Left kidney (tissue), 2 donors: ENCODE measurements around the gene SLC29A3. TPM values are rescaled to one million over a fixed set of nuclear protein-coding genes. Genes with fewer than 3 reads are reported as not detected.
A peak's percentile ranks its signal among the peaks of the same experiment; 100 is the strongest.

Experiments used
- DNase-seq: peaks from one replicate; pipeline ENCODE4 v3.0.0-alpha.2; 2013
- polyA plus RNA-seq: library from polyadenylated mRNA; unstranded; fragments of 120-200 nt; gene quantifications from one replicate; pipeline ENCODE4 v1.2.1, GENCODE V29; 2013; ENCODE audit not compliant: insufficient read length

SLC29A3 gene
- polyA plus RNA-seq, 1 donor = 7.0 TPM

- DNase-seq = no peak
Measured at GRCh38 chr10:71319800-71320392, 837 bp downstream of the SLC29A3 start.

- DNase-seq = no peak
Measured at GRCh38 chr10:71320592-71320991, 1.5 kb downstream of the SLC29A3 start.

- no peak for DNase-seq
Measured at GRCh38 chr10:71321386-71321785, 2.3 kb downstream of the SLC29A3 start.

- DNase-seq = no peak
Measured at GRCh38 chr10:71323407-71323806, 4.3 kb downstream of the SLC29A3 start.

GRCh38 chr10:71324743-71325142 lies 5.7 kb downstream of the SLC29A3 start:
- no peak for DNase-seq

GRCh38 chr10:71325267-71325666 lies 6.2 kb downstream of the SLC29A3 start:
- no peak for DNase-seq

GRCh38 chr10:71326464-71326881 lies 7.4 kb downstream of the SLC29A3 start:
- no peak for DNase-seq

- DNase-seq = no peak
Measured at GRCh38 chr10:71330789-71331404, 11.8 kb downstream of the SLC29A3 start.

GRCh38 chr10:71331736-71332135 lies 12.7 kb downstream of the SLC29A3 start:
- DNase-seq = no peak

GRCh38 chr10:71332466-71332865 lies 13.4 kb downstream of the SLC29A3 start:
- DNase-seq = no peak

- no peak for DNase-seq
Measured at GRCh38 chr10:71333129-71333887, 14.2 kb downstream of the SLC29A3 start.

GRCh38 chr10:71334221-71334791 lies 15.2 kb downstream of the SLC29A3 start:
- DNase-seq = no peak

GRCh38 chr10:71335173-71335708 lies 16.2 kb downstream of the SLC29A3 start:
- no peak for DNase-seq

- no peak for DNase-seq
Measured at GRCh38 chr10:71336632-71337031, 17.6 kb downstream of the SLC29A3 start.

GRCh38 chr10:71337219-71337701 lies 18.2 kb downstream of the SLC29A3 start:
- peak; percentile 74 for DNase-seq

GRCh38 chr10:71338728-71339495 lies 19.9 kb downstream of the SLC29A3 start:
- DNase-seq = no peak

GRCh38 chr10:71339796-71340589 lies 20.9 kb downstream of the SLC29A3 start:
- DNase-seq = no peak

GRCh38 chr10:71342573-71343391 lies 23.7 kb downstream of the SLC29A3 start:
- DNase-seq = no peak

- no peak for DNase-seq
Measured at GRCh38 chr10:71343392-71343773, 24.3 kb downstream of the SLC29A3 start.
